ENCODE measurements around the gene FAM149B1. TPM values are rescaled to one million over a fixed set of nuclear protein-coding genes. Genes with fewer than 3 reads are reported as not detected.

FAM149B1 gene
- total and polyA plus RNA-seq, 3 donors from 2014 or later, result 28.7 to 65.1 (median 42.0) TPM

DNA sequence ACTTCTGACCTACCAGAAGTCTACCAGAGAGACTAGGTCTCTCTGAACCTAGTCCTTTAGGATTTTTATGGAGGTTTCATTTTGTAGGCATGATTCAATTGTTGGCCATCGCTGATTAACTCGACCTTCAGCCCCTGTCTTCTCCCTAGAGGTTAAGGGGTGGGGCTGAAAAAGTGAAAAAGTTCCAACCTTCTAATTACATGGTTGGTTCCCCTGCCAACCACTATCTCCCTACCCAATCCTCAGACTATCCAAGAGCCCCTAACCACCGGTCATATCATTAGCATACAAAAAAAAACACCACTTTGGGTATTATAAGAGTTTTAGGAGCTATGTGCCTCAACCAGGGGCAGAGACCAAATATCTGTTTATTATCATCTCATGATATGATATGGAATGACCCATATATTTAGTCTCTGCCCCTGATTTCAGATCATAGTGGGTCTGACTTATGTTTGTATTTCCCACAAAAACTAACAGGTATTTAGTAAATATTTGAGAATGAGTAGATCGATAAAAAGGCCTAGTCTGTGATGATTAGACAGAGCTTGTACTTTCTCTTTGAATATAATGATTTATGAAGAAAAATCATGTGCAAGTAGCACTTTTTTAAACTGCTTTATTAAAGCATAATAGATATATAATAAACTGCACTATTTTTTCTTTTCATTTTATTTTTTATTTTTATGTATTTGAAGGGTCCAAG lies 43.3 kb downstream of the FAM149B1 start:
- no peaks in the 10 kb centered on the region for H3K9me3 ChIP-seq
- intact Hi-C loops (cut with DNase I; ENCODE audit: low total_unique reads), result no loop called here
- WGBS, 2 donors, result 91 to 93% methylated on average over 4 of the region's 4 CpGs
- H3K4me3 ChIP-seq, result no peak overlapping the region
- no peak overlapping the region for H3K27ac ChIP-seq
- no peaks in the 10 kb centered on the region for H3K36me3 ChIP-seq (ENCODE audit: low read depth, missing control alignments)
- TF ChIP-seq POLR2A (IDR thresholded peaks at IDR 0.05), result no peak
- TF ChIP-seq, protein P1, sequence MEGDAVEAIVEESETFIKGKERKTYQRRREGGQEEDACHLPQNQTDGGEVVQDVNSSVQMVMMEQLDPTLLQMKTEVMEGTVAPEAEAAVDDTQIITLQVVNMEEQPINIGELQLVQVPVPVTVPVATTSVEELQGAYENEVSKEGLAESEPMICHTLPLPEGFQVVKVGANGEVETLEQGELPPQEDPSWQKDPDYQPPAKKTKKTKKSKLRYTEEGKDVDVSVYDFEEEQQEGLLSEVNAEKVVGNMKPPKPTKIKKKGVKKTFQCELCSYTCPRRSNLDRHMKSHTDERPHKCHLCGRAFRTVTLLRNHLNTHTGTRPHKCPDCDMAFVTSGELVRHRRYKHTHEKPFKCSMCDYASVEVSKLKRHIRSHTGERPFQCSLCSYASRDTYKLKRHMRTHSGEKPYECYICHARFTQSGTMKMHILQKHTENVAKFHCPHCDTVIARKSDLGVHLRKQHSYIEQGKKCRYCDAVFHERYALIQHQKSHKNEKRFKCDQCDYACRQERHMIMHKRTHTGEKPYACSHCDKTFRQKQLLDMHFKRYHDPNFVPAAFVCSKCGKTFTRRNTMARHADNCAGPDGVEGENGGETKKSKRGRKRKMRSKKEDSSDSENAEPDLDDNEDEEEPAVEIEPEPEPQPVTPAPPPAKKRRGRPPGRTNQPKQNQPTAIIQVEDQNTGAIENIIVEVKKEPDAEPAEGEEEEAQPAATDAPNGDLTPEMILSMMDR (IDR thresholded peaks at IDR 0.05), result no peak
- H3K4me1 ChIP-seq, result no peaks in the 10 kb centered on the region
- DNase-seq, result no peak
- no peaks in the 10 kb centered on the region for H3K27me3 ChIP-seq

DNA sequence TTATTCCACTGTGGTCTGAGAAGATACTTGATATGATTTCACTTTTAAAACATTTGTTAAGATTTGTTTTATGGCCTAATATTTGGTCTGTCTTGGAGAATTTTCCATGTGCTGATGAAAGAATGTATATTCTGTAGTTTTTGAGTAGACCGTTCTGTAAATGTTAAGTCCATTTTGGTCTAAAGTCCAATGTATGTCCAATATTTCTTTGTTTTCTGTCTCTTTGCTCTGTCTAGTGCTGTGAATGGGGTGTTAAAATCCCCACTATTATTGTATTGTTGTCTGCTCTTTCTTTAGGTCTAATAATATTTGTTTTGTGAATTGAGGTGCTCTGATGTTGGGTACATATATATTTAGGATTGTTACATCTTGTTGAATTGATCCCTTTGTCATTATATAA lies 47.8 kb downstream of the FAM149B1 start:
- no peak overlapping the region for H3K27ac ChIP-seq
- H3K4me3 ChIP-seq, result no peak overlapping the region
- TF ChIP-seq, protein P1 (IDR thresholded peaks at IDR 0.05), result no peak
- TF ChIP-seq POLR2A (IDR thresholded peaks at IDR 0.05), result no peak
- intact Hi-C loops (cut with DNase I; ENCODE audit: low total_unique reads), result no loop called here
- WGBS, 2 donors, result 96 to 97% methylated on average over 1 of the region's 1 CpG
- DNase-seq, result no peak
- no peaks in the 10 kb centered on the region for H3K9me3 ChIP-seq
- no peaks in the 10 kb centered on the region for H3K4me1 ChIP-seq
- H3K27me3 ChIP-seq, result no peaks in the 10 kb centered on the region
- no peaks in the 10 kb centered on the region for H3K36me3 ChIP-seq (ENCODE audit: low read depth, missing control alignments)

DNA sequence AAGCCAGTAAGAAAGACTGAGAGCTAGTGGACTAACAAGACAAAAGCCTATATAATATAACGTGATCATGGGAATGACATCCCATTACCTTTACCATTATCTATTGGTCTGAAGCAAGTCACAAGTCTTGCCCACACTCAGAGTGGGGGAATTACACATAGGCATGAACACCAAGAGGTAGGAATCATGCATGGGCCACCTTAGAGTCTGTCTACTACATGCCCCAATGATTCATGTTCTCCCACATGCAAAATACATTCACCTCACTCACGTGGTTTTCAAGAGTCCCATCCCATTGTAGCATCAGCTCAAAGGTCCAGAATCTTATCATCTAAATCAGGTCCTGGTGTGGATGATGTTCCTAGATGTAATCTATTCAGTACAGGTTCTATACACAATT lies 49.7 kb downstream of the FAM149B1 start:
- Histone ChIP-seq H3K27ac (no peak overlapping the region), H3K4me1 (no peaks in the 10 kb centered on the region), H3K9me3 (no peaks in the 10 kb centered on the region), H3K4me3 (no peak overlapping the region), H3K36me3 (ENCODE audit: low read depth, missing control alignments) (no peaks in the 10 kb centered on the region), H3K27me3 (no peaks in the 10 kb centered on the region)
- intact Hi-C loops (cut with DNase I; ENCODE audit: low total_unique reads), result no loop called here
- DNase-seq, result no peak
- WGBS, 2 donors, result 92 to 93% methylated on average over 2 of the region's 2 CpGs
- TF ChIP-seq, protein P1 (IDR thresholded peaks at IDR 0.05), result no peak
- TF ChIP-seq POLR2A (IDR thresholded peaks at IDR 0.05), result no peak

DNA sequence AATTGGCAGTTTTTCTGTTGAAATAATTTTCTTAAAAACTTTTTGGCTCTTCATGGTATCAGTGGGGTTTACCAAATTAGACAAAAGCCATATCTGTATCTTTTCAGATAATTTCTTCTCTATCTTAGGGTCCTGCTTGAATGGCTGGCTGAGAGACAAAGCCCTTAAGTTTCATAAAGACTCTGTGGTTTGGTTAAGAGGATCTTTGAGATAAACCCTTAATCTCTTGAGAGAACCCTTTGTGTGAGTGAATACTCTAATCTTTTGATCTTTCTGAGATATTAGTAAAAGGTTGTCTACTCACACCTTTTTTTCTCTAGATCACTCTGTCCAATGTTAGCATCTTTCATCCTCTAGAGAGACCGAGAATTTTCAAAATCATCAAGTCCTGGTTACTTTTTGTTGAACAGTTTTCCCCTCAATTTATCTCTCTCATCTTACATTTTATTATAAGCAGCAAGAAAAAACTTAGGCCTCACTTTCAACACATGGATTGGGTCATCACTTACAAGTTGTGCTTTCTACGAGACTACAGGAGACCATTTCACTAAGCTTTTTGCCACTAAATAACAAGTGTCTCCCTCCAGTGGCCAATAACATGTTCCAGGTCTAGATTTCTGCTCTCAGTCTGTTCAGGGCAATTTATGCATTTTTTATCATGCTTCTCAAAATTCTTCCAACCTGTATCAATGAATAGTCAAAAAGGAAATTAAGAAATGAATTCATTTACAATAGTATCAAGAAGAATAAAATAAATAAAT lies 50.7 kb downstream of the FAM149B1 start:
- DNase-seq, result no peak
- Histone ChIP-seq H3K4me1 (no peaks in the 10 kb centered on the region), H3K4me3 (no peak overlapping the region), H3K27me3 (no peaks in the 10 kb centered on the region), H3K9me3 (no peaks in the 10 kb centered on the region), H3K27ac (no peak overlapping the region), H3K36me3 (ENCODE audit: low read depth, missing control alignments) (no peaks in the 10 kb centered on the region)
- 83% methylated on average over 2 of the region's 2 CpGs for WGBS, 2 donors
- TF ChIP-seq, protein P1 (IDR thresholded peaks at IDR 0.05), result peak in 1 of 3 experiments; percentile 33
- TF ChIP-seq POLR2A (IDR thresholded peaks at IDR 0.05), result no peak
- intact Hi-C loops (cut with DNase I; ENCODE audit: low total_unique reads), result no loop called here

All from testis (tissue), 3 donors.